ENCODE results near the gene PNPO.
A peak's percentile ranks its signal among the peaks of the same experiment; 100 is the strongest.
"Not testable (repeated sequence)": the region's sequence is repeated elsewhere in the genome, so short reads cannot be mapped to it uniquely, and the experiment has no call there.

Gene PNPO

DNA sequence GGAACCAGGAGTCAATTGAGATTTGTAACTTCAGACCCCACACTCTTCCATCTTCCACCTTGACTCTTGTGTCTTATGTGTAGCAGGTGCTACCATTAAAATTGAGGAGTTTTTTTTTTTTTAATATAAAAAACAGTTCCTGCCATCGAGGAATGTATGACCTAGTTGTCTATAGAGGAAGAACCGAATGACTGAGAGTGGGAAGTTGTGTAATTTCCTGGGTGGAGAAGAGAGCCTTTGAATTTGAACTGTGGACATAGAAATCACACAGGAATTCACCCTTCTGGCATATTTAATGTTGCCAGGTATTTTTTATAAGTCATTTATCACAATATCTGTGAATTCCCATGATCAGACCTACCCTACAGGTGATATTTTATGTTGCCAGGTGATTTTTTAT lies 23.4 kb upstream of the PNPO start:
- no peak for DNase-seq (ENCODE audit: low read depth)

DNA sequence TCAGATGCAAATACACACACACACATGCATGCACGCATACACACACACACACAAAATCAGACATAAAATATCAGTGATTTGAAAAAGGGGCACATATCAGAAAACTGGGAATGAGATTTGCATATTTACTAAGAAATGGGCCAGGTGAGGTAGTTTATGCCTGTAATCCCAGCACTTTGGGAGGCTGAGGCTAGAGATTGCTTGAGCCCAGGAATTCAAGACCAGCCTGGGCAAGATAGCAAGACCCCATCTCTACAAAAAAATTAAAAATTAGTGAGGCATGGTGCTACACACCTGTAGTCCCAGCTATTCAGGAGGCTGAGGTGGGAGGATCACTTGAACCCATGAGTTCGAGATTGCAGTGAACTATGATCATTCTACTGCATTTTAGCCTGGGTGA lies 22.4 kb upstream of the PNPO start:
- no peak for DNase-seq (ENCODE audit: low read depth)

DNA sequence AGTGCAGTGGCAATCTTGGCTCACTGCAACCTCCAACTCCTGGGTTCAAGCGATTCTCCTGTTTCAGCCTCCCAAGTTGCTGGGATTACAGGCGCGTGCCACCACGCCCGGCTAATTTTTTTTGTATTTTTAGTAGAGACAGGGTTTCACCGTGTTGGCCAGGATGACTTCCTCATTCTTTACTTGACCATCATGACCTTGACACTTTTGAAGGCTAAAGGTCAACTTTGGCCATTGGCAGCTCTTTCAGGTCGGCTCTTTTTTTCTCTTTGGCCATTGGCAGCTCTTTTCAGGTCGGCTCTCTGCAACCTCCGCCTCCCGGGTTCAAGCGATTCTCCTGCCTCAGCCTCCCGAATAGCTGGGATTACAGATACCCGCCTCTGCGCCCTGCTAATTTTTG lies 21.5 kb upstream of the PNPO start:
- DNase-seq (ENCODE audit: low read depth): not testable (repeated sequence)

- no peak for DNase-seq (ENCODE audit: low read depth)
Measured at GRCh38 chr17:47924785-47925677, 16.3 kb upstream of the PNPO start.

- no peak for DNase-seq (ENCODE audit: low read depth)
Measured at GRCh38 chr17:47925678-47925988, 15.7 kb upstream of the PNPO start.

GRCh38 chr17:47927821-47928400 lies 13.5 kb upstream of the PNPO start:
- no peak for DNase-seq (ENCODE audit: low read depth)

- no peak for DNase-seq (ENCODE audit: low read depth)
Measured at GRCh38 chr17:47928415-47928814, 13.0 kb upstream of the PNPO start.

DNA sequence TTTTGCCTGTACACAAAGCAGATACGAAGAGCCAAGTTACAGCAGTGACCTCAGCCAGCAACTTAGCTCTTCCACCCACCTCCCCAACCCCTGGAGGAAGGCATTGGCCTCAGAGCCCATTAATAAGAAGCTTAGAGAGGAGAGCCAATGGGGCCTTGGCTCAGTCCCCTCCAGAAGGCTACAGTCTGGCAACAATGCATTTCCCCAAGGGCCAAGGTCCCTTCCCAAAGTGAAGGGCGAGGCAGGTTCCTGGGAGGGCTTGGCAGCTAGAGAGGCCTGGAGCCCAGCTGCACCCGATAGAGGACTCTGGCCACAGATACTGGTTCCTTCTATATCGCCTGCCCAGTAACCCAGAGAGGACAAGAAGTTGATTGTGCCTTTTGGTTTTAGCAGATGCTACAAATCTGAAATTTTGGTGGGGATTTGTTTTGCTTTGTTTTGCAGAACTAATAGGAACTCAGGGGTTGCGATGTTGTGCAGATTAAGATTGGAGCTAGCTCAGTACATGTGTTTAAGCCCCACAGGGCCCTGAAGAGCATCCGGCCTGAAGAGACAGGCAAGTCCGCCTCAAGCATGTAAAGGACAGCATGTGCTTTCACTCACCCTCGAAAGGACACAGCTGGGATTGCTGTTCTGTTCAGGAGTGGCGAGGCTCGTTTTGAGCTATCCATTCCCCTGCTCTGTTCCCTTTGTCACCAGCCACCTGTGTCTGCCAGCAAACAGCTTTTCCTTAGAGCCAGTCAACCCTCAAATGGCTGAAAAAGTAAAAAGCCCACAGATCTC lies 12.0 kb upstream of the PNPO start:
- no peak for DNase-seq (ENCODE audit: low read depth)

GRCh38 chr17:47931848-47932247 lies 9.5 kb upstream of the PNPO start:
- no peak for DNase-seq (ENCODE audit: low read depth)

GRCh38 chr17:47934856-47935255 lies 6.5 kb upstream of the PNPO start:
- DNase-seq (ENCODE audit: low read depth): peak; percentile 87

DNA sequence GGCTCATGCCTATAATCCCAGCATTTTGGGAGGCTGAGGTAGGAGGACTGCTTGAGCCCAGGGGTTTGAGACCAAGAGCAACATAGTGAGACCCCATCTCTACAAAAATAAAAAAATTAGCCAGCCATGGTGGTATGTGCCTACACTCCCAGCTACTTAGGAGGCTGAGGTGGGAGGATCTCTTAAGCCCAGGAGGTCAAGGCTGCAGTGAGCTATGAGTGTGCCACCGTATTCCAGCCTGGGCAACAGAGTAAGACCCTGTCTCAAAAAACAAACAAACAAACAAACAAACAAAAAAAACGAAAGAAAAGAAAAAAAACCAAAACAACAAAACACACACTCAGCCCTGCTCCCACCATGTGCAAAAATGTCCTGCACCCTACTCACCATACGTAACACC lies 5.9 kb upstream of the PNPO start:
- not testable (repeated sequence) for DNase-seq (ENCODE audit: low read depth)

DNA sequence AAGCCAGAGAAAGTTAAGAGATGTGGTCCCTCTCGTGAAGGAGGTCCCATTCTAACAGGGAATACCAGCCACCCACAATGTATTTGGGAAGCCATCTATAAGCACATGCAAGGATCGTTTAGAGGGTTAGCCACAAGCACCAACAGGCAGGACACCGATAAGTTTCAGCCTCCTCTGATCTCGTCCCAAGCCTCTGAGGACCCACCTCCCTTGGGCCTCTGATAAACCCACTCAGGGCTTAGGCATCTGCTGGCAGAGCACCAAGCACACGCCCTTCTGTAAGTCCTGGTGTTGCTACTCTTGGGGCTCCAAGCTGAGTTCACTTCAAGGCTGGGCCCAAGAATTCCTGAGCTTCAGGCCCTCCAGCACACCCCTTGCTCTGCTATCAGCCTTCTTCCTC lies 5.4 kb upstream of the PNPO start:
- peak; percentile 95 for DNase-seq (ENCODE audit: low read depth)

- no peak for DNase-seq (ENCODE audit: low read depth)
Measured at GRCh38 chr17:47937941-47938340, 3.4 kb upstream of the PNPO start.

- peak; percentile 19 for DNase-seq (ENCODE audit: low read depth)
Measured at GRCh38 chr17:47942096-47942510, 732 bp downstream of the PNPO start.

DNA sequence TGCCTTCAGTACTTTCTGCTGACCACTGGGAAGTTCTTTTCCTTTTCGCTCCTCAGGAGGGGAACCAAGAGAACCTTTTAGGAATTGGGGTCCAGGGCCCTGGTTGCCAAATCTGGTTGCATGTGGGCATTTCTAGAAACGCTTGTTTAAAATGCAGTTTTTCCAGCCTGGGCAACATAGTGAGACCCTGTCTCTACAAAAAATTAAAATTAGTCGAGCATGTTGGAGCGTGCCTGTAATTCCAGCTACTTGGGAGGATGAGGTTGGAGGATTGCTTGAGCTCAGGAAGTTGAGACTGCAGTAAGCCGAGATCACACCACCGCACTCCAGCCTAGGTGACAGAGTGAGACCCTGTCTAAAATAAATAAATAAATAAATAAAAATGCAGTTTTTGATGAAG lies 1.2 kb downstream of the PNPO start:
- DNase-seq (ENCODE audit: low read depth): no peak

- DNase-seq (ENCODE audit: low read depth): no peak
Measured at GRCh38 chr17:47945080-47945479, 3.7 kb downstream of the PNPO start.

GRCh38 chr17:47945529-47946508 lies 4.4 kb downstream of the PNPO start:
- no peak for DNase-seq (ENCODE audit: low read depth)

- no peak for DNase-seq (ENCODE audit: low read depth)
Measured at GRCh38 chr17:47946516-47946915, 5.1 kb downstream of the PNPO start.

- peak; percentile 94 for DNase-seq (ENCODE audit: low read depth)
Measured at GRCh38 chr17:47946929-47947397, 5.6 kb downstream of the PNPO start.

DNA sequence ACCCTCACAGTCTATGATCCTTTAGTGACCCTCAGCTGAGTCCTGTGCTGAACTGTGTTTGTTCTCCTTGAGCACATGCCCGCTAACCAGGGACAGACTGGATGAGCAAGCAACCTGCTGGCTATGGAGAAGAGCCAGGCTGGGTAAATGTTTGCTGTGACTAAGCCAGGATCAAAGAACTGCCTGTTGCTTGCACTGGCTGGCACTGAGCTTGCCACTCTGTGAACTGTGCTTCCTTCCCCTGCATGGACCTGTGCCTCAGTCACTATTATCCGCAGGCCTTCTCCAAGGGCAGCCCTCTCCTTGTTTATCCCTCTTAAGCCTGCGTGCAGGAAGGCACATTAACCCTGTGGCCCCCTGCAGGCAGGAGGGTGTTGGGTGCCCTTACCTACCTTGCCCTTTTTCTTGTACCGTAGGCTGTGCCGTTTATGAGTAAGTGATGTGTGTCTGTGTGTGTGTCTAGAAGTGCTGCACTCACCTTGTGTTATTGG lies 7.4 kb downstream of the PNPO start:
- peak; percentile 27 for DNase-seq (ENCODE audit: low read depth)

DNA sequence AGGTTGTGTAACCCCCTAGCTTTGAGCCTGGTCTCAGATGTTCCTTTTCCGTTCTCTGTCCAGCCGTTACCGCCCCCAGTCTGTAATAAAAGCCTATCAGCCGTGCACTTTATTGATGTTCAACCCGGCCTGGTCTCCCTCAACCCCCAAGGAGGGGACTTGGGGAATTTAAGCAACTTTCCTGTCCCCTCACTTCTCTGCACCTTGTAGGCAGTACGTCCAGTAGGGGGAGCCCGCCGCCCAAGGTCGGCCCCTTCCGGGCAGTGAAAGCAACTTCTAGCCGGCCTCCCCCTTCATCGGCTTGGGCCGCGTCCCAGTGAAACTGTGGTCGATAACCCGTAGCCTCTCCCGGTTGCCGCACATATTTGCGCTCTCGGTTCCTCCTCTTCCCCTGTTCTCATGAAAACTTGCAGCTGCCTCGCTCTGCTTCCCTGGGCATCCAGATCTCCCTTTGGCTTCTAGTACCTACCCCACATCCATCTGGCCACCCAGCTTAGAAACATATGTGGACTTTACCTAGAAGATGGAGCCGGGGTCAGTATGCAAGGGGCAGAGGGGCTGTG lies 7.9 kb downstream of the PNPO start:
- peak; percentile 88 for DNase-seq (ENCODE audit: low read depth)

All from ELR (cell line).